HG02571 (cell line): ENCODE results near the gene JAG1.

ENCODE experiments used
- ATAC-seq: cut with Tn5 transposase; IDR thresholded peaks from one replicate; pipeline ENCODE4 v1.9.1; 2021; ENCODE audit warnings: mild to moderate bottlenecking, moderate library complexity; ENCODE audit not compliant: unreplicated experiment

The JAG1 gene

GRCh38 chr20:10673842-10674683 lies at the start of gene JAG1:
TSS of gene JAG1 (minus strand) at chr20:10673999. CDS start at chr20:10673530, 469 bp downstream.
- ATAC-seq = peak; percentile 52

- ATAC-seq = no peak
Observed at GRCh38 chr20:10721976-10722375, 48.2 kb upstream of the JAG1 start.

GRCh38 chr20:10721137-10721896 lies 47.5 kb upstream of the JAG1 start:
- ATAC-seq = no peak

- no peak for ATAC-seq
Observed at GRCh38 chr20:10720565-10720964, 46.8 kb upstream of the JAG1 start.

- no peak for ATAC-seq
Observed at GRCh38 chr20:10719740-10720385, 46.1 kb upstream of the JAG1 start.

- ATAC-seq = no peak
Observed at GRCh38 chr20:10718661-10719060, 44.9 kb upstream of the JAG1 start.

GRCh38 chr20:10716855-10717254 lies 43.1 kb upstream of the JAG1 start:
- no peak for ATAC-seq

- no peak for ATAC-seq
Observed at GRCh38 chr20:10715035-10715434, 41.2 kb upstream of the JAG1 start.

GRCh38 chr20:10714236-10714975 lies 40.6 kb upstream of the JAG1 start:
- ATAC-seq = no peak

- ATAC-seq = no peak
Observed at GRCh38 chr20:10713161-10713560, 39.4 kb upstream of the JAG1 start.

- no peak for ATAC-seq
Observed at GRCh38 chr20:10711903-10712451, 38.2 kb upstream of the JAG1 start.

- ATAC-seq = no peak
Observed at GRCh38 chr20:10710991-10711775, 37.4 kb upstream of the JAG1 start.

- ATAC-seq = no peak
Observed at GRCh38 chr20:10709916-10710315, 36.1 kb upstream of the JAG1 start.

GRCh38 chr20:10708351-10709185 lies 34.8 kb upstream of the JAG1 start:
- no peak for ATAC-seq

- no peak for ATAC-seq
Observed at GRCh38 chr20:10707791-10708190, 34.0 kb upstream of the JAG1 start.

- ATAC-seq = no peak
Observed at GRCh38 chr20:10707068-10707467, 33.3 kb upstream of the JAG1 start.

GRCh38 chr20:10706460-10706811 lies 32.6 kb upstream of the JAG1 start:
- ATAC-seq = no peak

GRCh38 chr20:10705801-10706459 lies 32.1 kb upstream of the JAG1 start:
- ATAC-seq = no peak

- no peak for ATAC-seq
Observed at GRCh38 chr20:10701607-10702006, 27.8 kb upstream of the JAG1 start.
